Keratinocyte (primary cell): ENCODE results near the gene RCE1. TPM values are rescaled to one million over a fixed set of nuclear protein-coding genes. Genes with fewer than 3 reads are reported as not detected.

ENCODE experiments used
- DNase-seq: peaks from one replicate; pipeline ENCODE4 v3.0.0-alpha.2; 2011; ENCODE audit warnings: low read depth, missing footprints, low spot score
- FAIRE-seq: peaks from 2 replicates; lab custom pipeline; 2011; peaks lifted over from hg19 to GRCh38; lab: Jason Lieb, UNC
- H2AFZ ChIP-seq: 2 replicates; pipeline ENCODE4 v1.6.0; 2012; ENCODE audit warnings: low read length, control low read depth, inconsistent platforms; ENCODE audit not compliant: control insufficient read depth
- H3K27ac ChIP-seq: 2 replicates; pipeline ENCODE4 v1.5.1; 2011; ENCODE audit warnings: low read length; ENCODE audit not compliant: control insufficient read depth, insufficient read depth
- H3K27me3 ChIP-seq: 3 replicates; pipeline ENCODE4 v1.6.0; 2011; ENCODE audit warnings: low read length; ENCODE audit not compliant: control insufficient read depth, insufficient read depth; ENCODE audit errors: extremely low read depth
- H3K36me3 ChIP-seq, 2 experiments: 2 replicates in 1 of 2; 3 replicates in 1 of 2; pipeline ENCODE4 v1.5.1; 2011; ENCODE audit warnings: low read length in 2 of 2, mild to moderate bottlenecking in 1 of 2; ENCODE audit not compliant: control insufficient read depth in 2 of 2, insufficient read depth in 2 of 2; ENCODE audit errors: extremely low read depth in 1 of 2
- H3K4me1 ChIP-seq: 3 replicates; pipeline ENCODE4 v1.5.1; 2011; ENCODE audit warnings: low read length; ENCODE audit not compliant: control insufficient read depth, insufficient read depth; ENCODE audit errors: extremely low read depth
- H3K4me2 ChIP-seq: 3 replicates; pipeline ENCODE4 v1.6.0; 2011; ENCODE audit warnings: low read depth, low read length; ENCODE audit not compliant: control insufficient read depth, insufficient read depth; ENCODE audit errors: extremely low read depth
- H3K4me3 ChIP-seq, 3 experiments: fragments of 200-600 bp in 1 of 3; sonication (generic) in 1 of 3; 2 replicates in 2 of 3; 3 replicates in 1 of 3; pipeline ENCODE4 v1.5.1; 2011 to 2016; ENCODE audit warnings: low read length in 3 of 3, mild to moderate bottlenecking in 3 of 3, control low read depth in 2 of 3, inconsistent platforms in 1 of 3, low read depth in 1 of 3, mixed read lengths in 1 of 3, mixed run types in 1 of 3, moderate library complexity in 1 of 3; ENCODE audit not compliant: control insufficient read depth in 2 of 3, insufficient read depth in 2 of 3; ENCODE audit errors: extremely low read depth in 1 of 3
- H3K79me2 ChIP-seq: 2 replicates; pipeline ENCODE4 v1.6.0; 2012; ENCODE audit warnings: low read length; ENCODE audit not compliant: control insufficient read depth, insufficient read depth
- H3K9ac ChIP-seq: 3 replicates; pipeline ENCODE4 v1.6.0; 2011; ENCODE audit warnings: low read length; ENCODE audit not compliant: control insufficient read depth, insufficient read depth; ENCODE audit errors: extremely low read depth
- H3K9me1 ChIP-seq: 3 replicates; pipeline ENCODE4 v1.6.0; 2011; ENCODE audit warnings: low read length; ENCODE audit not compliant: control insufficient read depth, insufficient read depth; ENCODE audit errors: extremely low read depth
- H3K9me3 ChIP-seq: 2 replicates; pipeline ENCODE4 v1.5.1; 2012; ENCODE audit warnings: low read depth, low read length; ENCODE audit not compliant: control insufficient read depth
- H4K20me1 ChIP-seq: 3 replicates; pipeline ENCODE4 v1.6.0; 2011; ENCODE audit warnings: low read length; ENCODE audit not compliant: control insufficient read depth, insufficient read depth; ENCODE audit errors: extremely low read depth
- EZH2 ChIP-seq: IDR thresholded peaks from one replicate; pipeline ENCODE4 v1.6.1; 2012; ENCODE audit warnings: inconsistent platforms, mild to moderate bottlenecking, low read length, moderate library complexity
- dilution Hi-C: fragments of 300-500 bp; cut with MboI; formaldehyde crosslinking; loops from one replicate; pipeline ENCODE4 v1.7.0; 2020; ENCODE audit warnings: low sequenced_read_pairs; ENCODE audit not compliant: extremely low pct_ligation_motif_present
- polyA plus RNA-seq, 5 experiments: library from polyadenylated mRNA; depleted of rRNA in 3 of 5; stranded (reverse) in 3 of 5; stranded (forward) in 1 of 5; unstranded in 1 of 5; fragments of >200 nt; gene quantifications; 1 replicate in 1 of 5; 2 replicates in 3 of 5; 3 replicates in 1 of 5; pipeline versions ENCODE4 v1.2.1 to v1.2.3, GENCODE V29; 2011 to 2012; ENCODE audit warnings: missing spikeins in 2 of 5, low read depth in 1 of 5, low replicate concordance in 1 of 5
- TF ChIP-seq, protein P1 (sequence below), 3 experiments: IDR thresholded peaks in 1 of 3; conservative IDR thresholded peaks in 1 of 3; optimal IDR thresholded peaks in 1 of 3; 2 replicates in 2 of 3; 3 replicates in 1 of 3; pipeline versions ENCODE3 to v1.5.1; 2011; ENCODE audit warnings: low read length in 3 of 3, mild to moderate bottlenecking in 3 of 3, moderate library complexity in 2 of 3, control low read depth in 1 of 3, inconsistent platforms in 1 of 3; ENCODE audit not compliant: insufficient read depth in 2 of 3; ENCODE audit errors: extremely low read depth in 1 of 3

The RCE1 gene
- polyA plus RNA-seq, 1 donor (not counting 4 experiments of a cell fraction or from before 2014, with no cell fraction given): 11.2 TPM

- Histone ChIP-seq H3K79me2 (no peaks in the 10 kb centered on the region), H4K20me1 (no peaks in the 10 kb centered on the region), H3K27ac (no peak overlapping the region), H3K4me3 (no peak overlapping the region), H3K9ac (no peak overlapping the region), H3K4me1 (peaks cover 6% of the 10 kb centered on the region), H3K4me2 (no peak overlapping the region), H2AFZ (no peak overlapping the region), H3K36me3 (peaks cover 0 to 15% of the 10 kb centered on the region in 2 experiments), H3K9me3 (no peaks in the 10 kb centered on the region), H3K27me3 (no peaks in the 10 kb centered on the region), H3K9me1 (no peaks in the 10 kb centered on the region)
- dilution Hi-C loops: no loop called here
- DNase-seq (no peak), FAIRE-seq (no peak)
- TF ChIP-seq EZH2: no peak
- TF ChIP-seq, protein P1, sequence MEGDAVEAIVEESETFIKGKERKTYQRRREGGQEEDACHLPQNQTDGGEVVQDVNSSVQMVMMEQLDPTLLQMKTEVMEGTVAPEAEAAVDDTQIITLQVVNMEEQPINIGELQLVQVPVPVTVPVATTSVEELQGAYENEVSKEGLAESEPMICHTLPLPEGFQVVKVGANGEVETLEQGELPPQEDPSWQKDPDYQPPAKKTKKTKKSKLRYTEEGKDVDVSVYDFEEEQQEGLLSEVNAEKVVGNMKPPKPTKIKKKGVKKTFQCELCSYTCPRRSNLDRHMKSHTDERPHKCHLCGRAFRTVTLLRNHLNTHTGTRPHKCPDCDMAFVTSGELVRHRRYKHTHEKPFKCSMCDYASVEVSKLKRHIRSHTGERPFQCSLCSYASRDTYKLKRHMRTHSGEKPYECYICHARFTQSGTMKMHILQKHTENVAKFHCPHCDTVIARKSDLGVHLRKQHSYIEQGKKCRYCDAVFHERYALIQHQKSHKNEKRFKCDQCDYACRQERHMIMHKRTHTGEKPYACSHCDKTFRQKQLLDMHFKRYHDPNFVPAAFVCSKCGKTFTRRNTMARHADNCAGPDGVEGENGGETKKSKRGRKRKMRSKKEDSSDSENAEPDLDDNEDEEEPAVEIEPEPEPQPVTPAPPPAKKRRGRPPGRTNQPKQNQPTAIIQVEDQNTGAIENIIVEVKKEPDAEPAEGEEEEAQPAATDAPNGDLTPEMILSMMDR (optimal IDR thresholded peaks at IDR 0.05 in 1 of 3, IDR thresholded peaks at IDR 0.05 in 1 of 3, conservative IDR thresholded peaks at IDR 0.05 in 1 of 3; ENCODE audit: extremely low read depth in 1 of 3, insufficient read depth in 2 of 3, low read length in 3 of 3): no peak
Observed at GRCh38 chr11:66853242-66854229, 10.3 kb downstream of the RCE1 start.

GRCh38 chr11:66854231-66854661 is 11.0 kb downstream of the RCE1 start:
- H3K36me3 ChIP-seq: peaks cover 0 to 12% of the 10 kb centered on the region in 2 experiments
- FAIRE-seq (no peak), DNase-seq (no peak)
- no peak overlapping the region for H2AFZ ChIP-seq
- H4K20me1 ChIP-seq: no peaks in the 10 kb centered on the region
- H3K9me3 ChIP-seq: no peaks in the 10 kb centered on the region
- TF ChIP-seq, protein P1 (optimal IDR thresholded peaks at IDR 0.05 in 1 of 3, IDR thresholded peaks at IDR 0.05 in 1 of 3, conservative IDR thresholded peaks at IDR 0.05 in 1 of 3; ENCODE audit: extremely low read depth in 1 of 3, insufficient read depth in 2 of 3, low read length in 3 of 3): no peak
- no peak for TF ChIP-seq EZH2
- no peak overlapping the region for H3K4me3 ChIP-seq
- H3K9ac ChIP-seq: no peak overlapping the region
- no peaks in the 10 kb centered on the region for H3K27me3 ChIP-seq
- H3K9me1 ChIP-seq: no peaks in the 10 kb centered on the region
- dilution Hi-C loops: no loop called here
- H3K27ac ChIP-seq: no peak overlapping the region
- H3K4me1 ChIP-seq: peaks cover 6% of the 10 kb centered on the region
- H3K79me2 ChIP-seq: no peaks in the 10 kb centered on the region
- H3K4me2 ChIP-seq: no peak overlapping the region
